ENCODE data around the gene MAML3.

Gene MAML3

DNA sequence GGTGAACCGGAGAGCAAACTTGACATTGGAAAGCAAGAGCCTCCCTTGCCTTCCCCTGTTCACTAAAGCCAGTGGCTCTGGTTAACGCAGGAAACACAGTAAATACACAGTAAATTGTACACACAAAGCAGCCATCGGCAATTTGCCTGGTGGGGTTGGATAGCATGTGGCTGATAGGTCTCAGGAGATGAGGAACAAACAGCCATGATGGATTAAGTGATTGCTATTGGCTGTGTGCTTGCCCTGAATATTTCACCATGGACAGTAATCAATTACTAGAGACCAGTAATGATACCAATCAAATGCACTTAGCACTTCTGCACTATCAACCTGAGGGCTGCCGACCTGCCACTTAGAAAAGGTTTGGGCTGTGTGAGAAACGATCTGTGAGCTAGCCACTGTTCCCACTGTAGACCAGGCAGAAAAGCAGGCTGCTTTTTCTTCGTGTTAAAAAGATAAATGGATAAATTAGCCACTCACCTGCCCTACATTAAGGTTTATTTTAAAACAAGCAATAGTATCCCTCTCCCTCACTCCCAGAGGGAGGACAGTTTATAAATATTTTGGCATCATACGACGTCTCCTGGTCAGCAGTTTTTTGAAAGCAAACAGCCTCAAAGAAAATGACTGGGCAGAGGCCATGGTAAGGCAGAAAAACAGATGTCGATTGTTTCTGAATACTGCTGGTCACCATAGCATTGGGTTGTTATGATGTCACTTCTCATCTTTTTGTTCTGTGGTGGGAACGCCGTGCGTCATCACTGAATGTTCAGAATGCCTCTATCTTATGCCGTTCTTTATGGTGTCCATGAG, 167.1 kb downstream of the MAML3 start:
- no peak for DNase-seq

DNA sequence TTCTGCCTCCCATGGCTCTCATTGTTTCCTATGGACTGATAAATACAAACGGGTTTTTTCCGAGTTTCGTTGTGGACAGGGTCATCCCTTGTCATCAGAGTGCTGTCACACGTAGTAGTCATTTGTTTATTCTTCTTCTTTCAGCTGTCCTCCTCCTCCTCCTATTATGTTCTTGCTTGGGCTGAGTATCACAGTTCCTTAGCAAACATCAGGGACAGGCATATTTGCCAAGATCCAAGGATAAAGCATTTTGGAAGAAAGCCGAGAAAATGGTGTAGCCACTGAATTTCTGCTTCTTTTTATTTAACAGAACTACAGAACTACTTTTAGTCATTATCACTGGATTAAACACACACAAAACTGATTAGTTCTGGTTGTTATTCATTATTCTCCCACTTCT, 167.9 kb downstream of the MAML3 start:
- DNase-seq = no peak

DNA sequence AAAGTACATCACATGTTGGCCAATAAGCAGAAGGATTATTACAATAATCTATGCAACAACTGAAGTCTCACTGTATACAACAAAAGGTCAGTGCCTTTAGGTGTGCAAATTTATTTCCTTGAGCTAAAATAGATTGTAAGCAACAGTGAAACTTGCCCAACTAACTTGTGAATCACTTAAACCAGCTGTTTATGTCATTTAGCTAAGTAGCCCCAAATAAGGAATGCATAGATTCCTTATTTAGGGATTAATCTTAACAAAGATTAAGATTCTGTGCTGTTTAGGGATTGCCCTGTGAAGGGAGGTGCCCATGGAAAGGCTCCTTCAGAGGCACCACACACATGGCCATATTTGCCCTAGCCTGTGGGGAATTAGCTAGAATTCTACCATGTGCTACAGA, 168.6 kb downstream of the MAML3 start:
- DNase-seq = no peak

DNA sequence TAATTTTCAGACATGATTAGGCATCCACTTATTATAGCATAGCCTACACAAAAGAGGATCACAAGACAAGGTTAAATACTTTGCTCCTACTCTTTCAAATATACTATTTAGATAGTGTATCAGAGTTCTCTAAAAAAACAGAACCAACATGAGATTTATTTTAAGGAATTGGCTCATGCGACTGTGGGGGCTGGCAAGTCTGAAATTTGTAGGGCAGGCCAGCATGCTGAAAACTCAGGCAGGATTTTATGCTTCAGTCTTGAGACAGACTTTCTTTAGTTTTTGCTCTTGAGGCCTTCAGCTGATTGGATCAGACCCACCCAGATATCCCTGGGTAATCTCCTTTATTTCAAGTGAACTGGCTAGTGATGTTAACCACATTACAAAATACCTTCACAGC, 169.5 kb downstream of the MAML3 start:
- no peak for DNase-seq

DNA sequence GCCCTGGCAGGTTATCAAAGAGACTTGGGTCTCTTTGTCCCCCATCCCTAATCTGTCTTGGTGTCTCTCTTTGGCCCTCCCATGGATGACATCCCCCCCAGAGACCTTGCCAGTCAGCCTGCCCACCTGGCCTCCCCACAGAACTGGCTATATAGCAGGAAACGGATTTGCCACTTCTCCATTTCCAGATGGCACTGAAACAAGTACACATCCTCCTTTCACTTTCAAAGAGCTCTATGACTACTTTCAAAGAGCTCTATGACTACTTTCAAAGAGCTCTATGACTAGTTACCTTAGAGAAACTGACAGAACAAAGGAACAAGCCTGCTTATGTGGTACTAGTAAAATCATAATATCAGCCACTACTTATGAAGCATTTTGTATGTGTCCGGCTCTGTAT, 175.3 kb downstream of the MAML3 start:
- no peak for DNase-seq

DNA sequence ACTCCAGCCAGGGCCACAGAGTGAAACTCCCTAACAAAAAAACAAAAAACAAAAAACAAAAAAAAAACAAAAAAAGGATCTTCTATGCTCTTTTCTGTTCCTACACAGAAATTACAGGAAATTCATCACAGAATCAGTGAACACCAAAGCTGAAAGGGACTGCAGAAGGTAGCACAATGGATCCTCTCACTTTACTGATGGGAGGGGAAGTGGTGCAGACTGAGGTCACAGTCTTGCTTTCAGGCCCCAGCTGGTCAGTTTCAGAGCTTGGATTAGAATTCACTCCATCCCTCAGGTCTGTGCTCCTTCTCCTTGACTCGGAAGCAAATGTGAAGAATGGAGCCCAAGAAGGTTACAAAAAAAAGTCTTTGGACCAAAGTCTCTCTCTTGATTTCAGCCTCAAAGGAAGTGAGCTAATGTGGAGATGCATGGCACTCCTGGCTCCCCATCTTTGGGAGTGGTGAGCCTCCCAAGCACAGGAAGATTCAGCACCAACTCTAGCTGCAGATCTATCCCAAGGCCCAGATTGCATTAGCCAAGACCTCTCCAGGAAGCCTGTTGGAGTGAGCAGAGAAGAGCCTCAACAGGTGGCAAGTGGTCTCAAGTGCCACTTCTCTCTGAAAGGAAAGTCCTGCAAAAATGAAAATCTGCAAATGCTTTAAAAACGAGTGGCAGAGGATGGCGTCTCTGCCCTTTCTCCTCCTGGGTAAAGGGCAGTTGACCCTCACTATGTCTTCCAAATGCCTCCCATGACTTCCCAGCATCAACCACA, 176.0 kb downstream of the MAML3 start:
- no peak for DNase-seq

DNA sequence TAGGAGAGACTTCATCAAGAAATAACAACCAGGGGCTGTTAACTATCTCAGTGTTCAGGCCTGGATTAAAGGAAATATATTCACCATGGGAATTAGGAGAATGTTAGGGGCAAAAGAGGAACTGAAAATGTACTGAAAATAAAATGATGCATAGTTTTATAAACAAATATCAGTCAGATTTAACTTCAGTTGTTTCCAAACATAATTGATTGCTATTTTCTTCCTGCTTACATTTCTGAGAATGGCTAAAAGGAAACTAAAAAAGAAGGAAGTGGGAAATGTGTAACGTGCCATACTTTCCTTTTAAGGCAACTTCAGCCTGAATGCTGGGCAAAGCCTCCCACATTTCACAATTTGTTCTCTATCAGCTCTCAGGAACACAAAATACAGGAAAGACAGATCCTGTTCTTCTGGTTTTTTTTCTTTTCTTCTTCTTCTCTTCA, 178.1 kb downstream of the MAML3 start:
- DNase-seq = no peak

DNA sequence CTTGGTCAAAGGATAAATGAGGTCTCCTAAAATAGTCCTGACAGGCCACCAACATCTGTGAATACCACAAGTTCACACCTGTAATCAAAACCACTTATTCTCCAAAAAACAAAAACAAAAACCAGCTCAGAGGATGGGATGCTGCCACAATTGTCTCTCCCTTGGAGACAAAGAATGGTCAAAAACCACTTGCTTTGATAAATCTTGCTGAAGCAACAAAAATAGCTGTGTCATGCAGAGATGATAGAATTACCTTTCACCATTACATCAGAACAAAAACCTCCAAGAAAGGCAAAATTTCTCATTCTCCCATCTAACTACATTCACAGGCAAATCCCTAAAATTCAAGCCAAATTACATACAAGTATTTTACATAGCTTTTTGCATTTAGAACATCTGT, 180.4 kb downstream of the MAML3 start:
- no peak for DNase-seq

DNA sequence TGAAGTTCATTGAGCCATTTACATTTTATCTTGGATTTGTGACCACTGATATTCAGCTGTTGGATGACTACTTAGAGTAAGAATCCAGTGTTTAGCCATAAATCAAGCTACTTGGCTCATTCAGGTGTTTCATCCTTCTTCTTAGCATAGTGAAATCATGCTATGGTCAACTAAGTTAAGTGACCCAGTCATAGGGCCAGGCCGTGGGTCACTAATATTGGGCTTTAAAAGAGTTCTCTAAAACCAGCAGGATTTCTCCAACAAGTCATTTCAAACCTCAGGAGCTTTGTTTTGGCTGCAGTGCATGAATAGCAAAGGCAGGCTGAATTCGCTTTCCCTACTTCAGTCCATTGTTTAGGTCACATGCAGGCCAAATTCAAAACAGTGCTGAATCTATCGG, 181.0 kb downstream of the MAML3 start:
- no peak for DNase-seq

DNA sequence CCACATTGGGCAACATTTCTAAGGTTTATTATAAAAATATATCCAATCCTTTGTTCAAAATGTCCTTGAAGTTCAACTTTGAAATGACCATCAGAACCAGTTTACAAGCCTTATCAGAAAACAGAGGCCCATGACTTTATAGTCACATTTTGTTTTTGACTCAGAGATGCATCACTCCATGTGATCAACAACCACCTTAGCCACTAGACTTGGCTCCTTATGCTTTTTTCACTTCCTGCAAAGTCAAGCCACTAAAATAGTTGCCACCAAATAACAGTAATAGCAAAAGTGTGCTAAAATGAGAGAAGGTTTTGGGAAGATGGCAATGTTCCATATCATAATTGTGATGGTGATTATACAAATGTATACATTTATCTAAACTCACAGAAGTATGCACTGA, 181.7 kb downstream of the MAML3 start:
- no peak for DNase-seq

DNA sequence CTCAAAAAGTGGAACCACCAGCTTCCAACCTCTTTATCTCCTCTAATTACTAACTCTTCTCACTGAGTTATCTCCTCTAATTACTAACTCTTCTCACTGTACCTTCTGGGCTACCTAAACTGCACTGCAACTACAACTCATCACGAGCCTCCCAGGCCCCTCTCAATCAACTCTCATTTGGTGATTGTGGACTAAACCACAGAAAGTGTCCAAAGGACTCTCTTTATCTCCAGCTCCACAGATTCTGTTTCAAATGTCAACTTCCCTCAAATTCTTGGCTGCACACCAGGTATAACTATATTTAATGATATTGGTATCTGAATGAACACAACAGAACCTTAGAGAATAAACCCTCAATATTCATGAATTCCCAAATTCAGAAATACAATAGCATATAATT, 182.9 kb downstream of the MAML3 start:
- DNase-seq = no peak

DNA sequence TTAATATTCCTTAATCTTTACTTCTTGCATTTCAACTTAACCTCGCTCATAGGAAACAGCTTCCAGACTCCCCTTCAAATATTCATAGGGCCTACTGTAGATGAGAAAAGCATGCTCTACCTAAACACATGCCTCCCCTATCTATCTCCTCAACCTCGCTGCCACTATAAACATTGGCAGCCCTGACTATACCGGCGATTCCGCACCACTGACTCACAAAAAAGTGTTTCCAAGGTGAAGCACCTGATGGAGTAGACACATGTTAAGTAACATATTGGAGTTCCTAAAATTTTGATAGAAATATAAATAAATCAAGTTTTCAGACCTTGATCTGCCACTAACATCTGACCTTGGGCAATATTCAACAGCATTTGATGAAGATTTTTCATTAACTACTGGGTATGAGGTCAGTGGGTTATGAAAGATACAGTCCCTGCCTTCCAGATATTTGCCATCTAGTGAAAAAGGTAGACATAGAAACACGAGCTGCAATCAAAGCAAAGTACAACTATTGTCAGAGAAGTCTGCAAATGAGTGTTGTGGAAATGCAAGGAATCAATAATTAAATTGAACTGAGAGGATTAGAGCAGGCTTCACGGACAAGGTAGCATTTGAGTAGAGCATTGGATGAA, 184.2 kb downstream of the MAML3 start:
- no peak for DNase-seq

DNA sequence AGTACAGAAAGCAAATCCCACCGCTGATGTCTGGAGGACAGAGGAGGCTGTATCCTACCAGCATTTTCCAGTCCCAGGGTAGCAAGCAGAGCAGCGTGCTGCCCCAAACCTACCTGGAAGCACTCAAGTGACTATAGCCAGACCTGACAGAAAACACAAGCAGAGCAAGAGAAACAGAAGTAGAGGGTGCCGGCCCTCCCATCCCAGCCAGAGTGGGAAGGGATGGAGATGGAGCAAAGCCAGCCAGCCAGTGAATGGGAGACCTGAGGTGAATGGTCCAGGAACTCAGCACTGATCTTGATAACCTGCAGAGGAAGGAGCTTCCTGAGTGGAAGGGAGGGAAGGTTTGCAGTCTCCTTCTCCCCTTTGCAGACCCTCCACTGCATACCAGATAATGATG, 185.2 kb downstream of the MAML3 start:
- DNase-seq = no peak

DNA sequence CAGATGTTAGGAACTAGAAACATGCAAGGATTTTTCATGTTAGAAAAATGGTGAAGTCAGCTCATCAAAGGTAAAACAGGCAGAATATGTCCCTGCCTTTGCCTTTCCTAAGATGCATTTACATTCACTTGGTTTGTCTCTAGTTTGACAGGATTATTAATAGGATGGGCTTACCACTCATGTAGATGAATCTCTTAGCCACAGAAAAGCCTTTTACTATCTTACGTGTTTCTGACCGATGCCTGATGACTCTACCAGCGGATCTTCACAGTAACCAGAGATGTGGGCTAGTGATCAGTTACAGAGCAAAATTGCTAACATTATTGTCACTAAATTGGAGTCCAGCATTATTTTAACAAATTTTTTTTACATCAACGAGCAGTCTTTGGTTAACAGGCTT, 187.6 kb downstream of the MAML3 start:
- DNase-seq = no peak

DNA sequence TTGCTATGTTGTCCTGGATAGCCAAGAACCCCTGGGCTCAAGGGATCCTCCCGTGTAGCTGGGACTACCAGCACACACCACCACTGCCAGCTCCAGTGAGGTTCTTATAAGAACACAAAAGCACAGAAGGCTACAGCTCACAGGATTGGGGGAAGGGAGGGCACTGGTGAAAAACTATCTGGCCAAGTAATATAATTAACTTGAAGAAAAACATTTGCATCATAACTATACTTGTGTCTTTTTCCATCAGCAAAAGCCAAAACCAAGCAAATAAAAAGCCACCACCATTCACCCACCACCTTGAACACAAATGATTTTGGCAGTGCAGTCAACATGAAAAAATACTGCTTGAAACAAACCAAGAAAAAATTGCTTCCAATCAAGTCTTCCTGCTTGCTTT, 188.2 kb downstream of the MAML3 start:
- no peak for DNase-seq

DNA sequence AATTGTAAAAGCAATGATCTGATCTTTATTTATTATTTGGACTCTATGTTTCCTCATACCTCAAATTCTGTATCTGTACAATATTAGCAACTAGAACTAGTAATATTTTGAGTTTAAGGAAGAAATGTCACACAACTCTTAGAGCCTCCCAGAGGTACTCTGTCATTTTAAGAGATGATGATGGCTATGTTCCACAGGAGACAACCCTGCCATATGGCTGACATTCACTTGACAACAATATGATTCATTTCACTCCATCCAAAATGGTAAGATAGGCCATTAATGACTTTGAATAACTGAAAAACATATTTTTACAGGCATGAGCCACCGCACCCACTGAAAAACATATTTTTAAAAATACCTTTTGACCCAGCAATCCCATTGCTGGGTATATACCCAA, 190.3 kb downstream of the MAML3 start:
- no peak for DNase-seq

DNA sequence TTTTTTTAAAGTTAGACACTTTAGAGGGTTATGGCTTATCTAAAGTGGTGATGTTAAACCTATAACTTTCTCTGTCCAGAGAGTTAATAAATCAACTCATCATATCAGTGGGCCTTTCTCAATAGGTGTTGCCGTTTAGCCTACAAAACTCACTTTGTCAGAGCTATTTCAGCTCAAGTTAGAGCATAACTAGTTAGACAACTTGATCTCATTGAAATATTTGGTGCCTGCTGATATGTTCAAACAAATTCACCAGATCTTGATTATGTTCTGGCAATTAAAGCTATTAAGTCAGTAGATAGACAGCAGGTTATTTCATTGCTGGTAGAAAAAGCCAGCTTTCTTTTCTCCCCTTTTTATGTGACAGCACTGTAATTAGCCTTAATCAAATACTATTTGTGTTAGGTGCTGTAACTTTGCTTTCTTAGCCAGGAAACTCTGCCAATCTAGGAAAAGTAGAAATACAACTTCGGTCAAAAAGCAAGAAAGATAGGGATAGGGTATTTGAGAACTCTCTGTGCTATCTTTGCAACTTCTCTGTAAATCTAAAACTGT, 191.8 kb downstream of the MAML3 start:
- DNase-seq = no peak

DNA sequence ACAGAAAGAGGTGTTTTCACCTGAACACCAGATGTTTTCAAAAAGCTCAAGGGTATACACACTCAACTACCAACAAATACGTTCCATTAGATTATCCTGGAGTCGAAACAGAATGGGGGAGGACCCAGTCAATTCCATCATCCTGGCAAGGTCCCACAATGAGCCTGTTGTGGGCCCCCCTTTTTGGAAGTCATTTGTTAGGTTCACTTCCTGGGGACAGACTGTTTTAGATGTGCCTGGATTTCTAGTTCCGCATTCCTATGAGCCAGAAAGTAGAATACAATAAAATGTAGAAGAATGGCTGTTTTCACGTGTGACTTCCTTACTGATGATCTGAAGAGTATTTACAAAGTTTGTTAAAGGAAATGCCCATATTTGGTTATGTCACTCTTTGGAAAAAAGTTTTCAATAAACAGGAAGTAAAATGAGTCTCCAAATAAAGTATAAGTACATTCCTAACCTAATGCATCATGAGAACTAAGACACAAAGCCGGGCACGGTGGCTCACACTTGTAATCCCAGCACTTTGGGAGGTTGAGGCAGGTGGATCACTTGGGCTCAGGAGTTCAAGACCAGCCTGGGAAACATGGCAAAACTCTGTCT, 192.5 kb downstream of the MAML3 start:
- DNase-seq = no peak

DNA sequence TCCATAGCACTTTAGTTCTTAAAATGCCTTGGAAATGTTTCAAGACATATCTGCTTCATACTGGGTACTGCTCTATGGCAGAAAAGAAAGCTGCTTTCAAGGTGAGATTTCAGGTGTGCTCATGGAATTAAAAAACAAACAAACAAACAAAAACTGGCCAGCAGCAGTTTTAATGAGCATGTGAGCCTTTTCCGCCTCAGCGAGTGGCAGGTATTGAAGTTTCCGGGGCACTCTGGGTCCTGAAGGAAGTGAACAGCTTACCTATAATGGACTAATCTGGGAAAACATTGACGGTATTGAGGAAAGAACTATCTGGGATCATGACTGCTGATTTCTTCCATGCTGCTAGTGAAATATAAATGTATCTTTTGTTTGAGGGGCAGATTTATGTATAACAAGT, 194.6 kb downstream of the MAML3 start:
- DNase-seq = no peak

DNA sequence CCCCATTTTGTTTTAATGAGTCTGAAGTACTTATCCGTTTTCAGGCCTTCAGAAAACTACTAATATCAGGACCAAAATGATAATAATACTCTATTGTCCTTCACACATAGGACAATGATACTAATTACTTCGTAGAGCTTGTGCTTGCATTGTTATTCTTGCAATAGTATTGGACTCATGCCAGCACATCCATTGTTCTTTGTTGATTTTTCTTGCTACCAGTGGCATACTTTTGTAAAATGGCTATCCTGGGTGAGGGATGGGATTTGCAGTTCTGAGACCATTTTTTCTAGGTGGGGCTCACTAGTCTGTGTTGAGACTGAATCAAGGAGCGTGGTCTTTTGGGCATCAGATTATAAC, 195.3 kb downstream of the MAML3 start:
- DNase-seq = no peak

DNA sequence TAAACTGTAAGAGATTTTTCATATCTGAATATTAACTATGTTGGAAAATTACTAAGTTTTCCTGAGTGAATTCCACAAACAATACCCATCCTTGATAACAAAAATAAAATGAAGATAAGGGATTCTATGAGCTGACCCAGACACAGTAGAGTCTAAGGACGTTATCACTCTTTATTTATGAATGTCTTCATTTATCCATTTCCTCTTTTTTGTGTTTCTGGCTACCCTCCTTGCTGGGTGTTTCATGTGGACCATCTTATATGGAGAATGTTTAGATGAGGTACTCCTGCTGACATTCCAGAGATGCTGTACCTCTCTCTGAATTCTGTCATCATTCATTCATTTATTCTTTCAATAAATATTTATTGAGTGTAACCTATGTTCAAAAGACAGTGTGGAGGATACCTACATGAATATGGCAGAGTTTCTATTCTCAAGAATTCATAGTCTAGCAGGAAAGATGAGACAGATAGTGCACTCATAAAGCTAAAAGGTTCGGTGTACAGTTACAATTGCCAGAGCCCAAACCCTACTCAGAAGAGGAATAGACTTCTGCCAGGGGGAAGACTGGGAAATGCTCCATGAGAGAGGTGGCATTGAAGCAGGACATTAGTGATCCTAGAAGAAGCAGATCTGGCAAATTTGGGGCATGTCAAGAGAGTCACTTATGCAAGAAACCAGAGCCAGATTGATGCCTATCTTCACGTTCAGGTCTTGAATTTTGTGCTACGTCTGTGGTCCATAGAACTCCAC, 195.8 kb downstream of the MAML3 start:
- DNase-seq = no peak

DNA sequence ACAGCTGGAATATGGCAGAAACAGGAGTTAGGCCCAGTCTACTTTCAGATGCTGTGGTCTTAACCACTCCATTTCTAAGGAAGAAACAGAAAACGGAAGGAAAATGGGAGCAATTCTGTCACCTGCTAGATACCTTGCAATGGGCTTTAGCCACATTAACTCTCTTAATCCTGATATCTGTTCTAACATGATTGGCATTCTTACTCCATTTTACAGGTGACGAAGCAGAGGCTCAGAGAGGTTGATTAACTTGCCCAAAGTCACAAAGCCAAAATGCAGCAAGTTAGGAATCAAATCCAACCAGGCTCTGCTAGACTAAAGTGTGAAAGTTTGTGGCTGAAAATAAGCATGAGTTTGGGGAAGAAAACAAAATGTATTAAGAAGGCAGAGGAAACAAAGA, 196.9 kb downstream of the MAML3 start:
- DNase-seq = no peak

Measured in right forelimb (tissue), 1 donor.